Activated naive CD8-positive, alpha-beta T cell treated with anti-CD3 and anti-CD28 coated beads for 36 hours (primary cell): ENCODE data around the gene SMAD6. TPM values are rescaled to one million over a fixed set of nuclear protein-coding genes. Genes with fewer than 3 reads are reported as not detected.

Experiments
- DNase-seq: peaks from one replicate; pipeline ENCODE4 v3.0.0; 2021
- H3K27ac Mint-ChIP-seq: one replicate; pipeline ENCODE4 v1.8.0; 2022; ENCODE audit warnings: mild to moderate bottlenecking, moderate library complexity, mixed read lengths
- H3K27me3 Mint-ChIP-seq: one replicate; pipeline ENCODE4 v1.8.0; 2022; ENCODE audit warnings: mild to moderate bottlenecking, mixed read lengths
- H3K36me3 Mint-ChIP-seq: one replicate; pipeline ENCODE4 v1.8.0; 2021; ENCODE audit warnings: mild to moderate bottlenecking, mixed read lengths
- H3K4me1 Mint-ChIP-seq: one replicate; pipeline ENCODE4 v1.8.0; 2021; ENCODE audit warnings: mixed read lengths
- H3K4me3 Mint-ChIP-seq: one replicate; pipeline ENCODE4 v1.8.0; 2022; ENCODE audit warnings: mild to moderate bottlenecking, moderate library complexity, mixed read lengths
- H3K9me3 Mint-ChIP-seq: one replicate; pipeline ENCODE4 v1.8.0; 2022; ENCODE audit warnings: mixed read lengths
- total RNA-seq, 2 experiments: library from RNA; stranded (reverse); gene quantifications; one replicate each; pipeline ENCODE4 v1.2.3, GENCODE V29; 2021

SMAD6 gene
- total RNA-seq, 2 experiments from 2014 or later: 0.04 to 0.10 TPM

DNA sequence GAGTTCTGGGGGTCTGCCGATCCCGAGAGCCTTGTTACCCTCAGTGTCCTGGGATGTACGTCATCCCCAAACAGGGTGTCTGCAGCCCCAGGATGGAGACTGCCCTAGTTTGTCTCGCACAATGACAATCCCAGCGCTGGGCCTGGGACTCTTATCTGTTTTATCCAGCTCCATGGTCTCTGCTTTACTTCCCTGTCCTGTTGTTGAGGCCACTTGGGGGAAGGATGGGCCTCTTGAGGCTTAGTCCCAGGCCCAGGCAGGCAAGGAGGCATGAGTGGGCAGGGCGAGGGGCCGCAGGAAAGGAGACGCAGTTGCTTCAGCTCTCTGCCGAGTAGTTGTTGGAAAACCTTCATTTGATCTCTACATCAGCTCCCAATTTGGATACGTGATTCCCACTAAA, 17.4 kb downstream of the SMAD6 start:
- no peak overlapping the region for H3K4me3 Mint-ChIP-seq
- no peaks in the 10 kb centered on the region for H3K36me3 Mint-ChIP-seq
- peaks cover 5% of the 10 kb centered on the region for H3K4me1 Mint-ChIP-seq
- no peak for DNase-seq
- no peaks in the 10 kb centered on the region for H3K27me3 Mint-ChIP-seq
- H3K27ac Mint-ChIP-seq: no peak overlapping the region
- no peaks in the 10 kb centered on the region for H3K9me3 Mint-ChIP-seq

DNA sequence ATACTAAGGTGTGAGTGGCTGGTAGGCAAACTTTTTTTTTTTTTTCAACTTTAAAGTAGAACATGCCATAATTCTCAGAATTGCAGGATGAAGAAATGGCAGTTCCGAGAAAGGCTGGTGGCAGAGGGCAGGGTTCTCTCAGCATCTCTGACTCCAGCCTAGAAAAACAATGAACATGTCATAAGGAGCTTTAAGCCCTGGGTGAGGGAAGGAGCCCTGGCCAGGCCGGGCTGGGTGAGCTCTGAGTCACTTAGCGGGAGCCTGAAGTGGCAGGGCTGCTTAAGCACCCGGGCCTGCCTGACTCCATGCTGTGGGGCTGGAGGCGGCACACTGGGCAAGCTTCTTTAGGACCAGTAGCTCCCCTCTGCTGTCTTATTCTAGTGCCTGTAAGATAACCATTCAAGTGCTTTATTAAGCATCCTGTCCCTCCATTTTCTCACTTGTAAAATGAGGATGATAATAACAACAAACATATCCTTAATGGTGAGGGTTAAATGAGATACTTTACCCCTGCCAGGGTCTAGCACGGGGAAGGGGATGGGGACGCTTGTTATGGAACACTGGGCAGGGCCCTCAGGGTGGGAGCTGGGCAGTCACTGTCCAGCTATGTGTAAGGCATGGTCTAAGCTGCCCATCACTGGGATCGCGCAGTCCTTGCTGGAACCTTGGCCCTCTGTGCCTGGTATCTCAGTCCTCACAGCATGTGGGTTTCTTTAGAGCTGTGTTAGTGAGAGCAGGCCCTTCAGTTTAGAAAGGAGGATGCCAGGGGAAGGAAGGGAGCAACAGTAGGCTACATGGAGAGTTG, 18.4 kb downstream of the SMAD6 start:
- Mint-ChIP-seq H3K27me3 (no peaks in the 10 kb centered on the region), H3K36me3 (no peaks in the 10 kb centered on the region), H3K4me1 (peaks cover 5% of the 10 kb centered on the region), H3K9me3 (no peaks in the 10 kb centered on the region), H3K4me3 (no peak overlapping the region), H3K27ac (no peak overlapping the region)
- peak; percentile 43 for DNase-seq

DNA sequence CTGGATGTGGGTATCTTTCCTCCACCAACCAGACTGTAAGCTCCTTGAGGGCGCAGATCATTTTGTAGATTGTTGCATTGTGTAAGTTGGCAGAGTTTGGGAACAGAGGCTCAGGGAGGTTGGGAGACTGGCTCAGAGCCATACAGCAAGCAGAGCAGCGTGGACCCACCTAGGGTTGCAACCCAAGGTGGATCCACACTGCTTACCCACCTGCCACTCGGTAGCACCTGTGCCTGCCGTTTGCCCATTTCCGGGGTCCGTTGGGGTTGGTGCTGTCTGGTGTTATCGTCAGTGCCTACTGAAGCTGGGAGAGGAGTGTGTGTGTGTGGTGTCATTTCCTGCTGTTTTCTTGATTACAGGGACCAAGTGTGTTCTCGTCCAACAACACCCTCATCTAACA, 19.0 kb downstream of the SMAD6 start:
- no peak for DNase-seq
- Mint-ChIP-seq H3K36me3 (no peaks in the 10 kb centered on the region), H3K9me3 (no peaks in the 10 kb centered on the region), H3K4me3 (no peak overlapping the region), H3K27ac (no peak overlapping the region), H3K4me1 (peaks cover 5% of the 10 kb centered on the region), H3K27me3 (no peaks in the 10 kb centered on the region)

DNA sequence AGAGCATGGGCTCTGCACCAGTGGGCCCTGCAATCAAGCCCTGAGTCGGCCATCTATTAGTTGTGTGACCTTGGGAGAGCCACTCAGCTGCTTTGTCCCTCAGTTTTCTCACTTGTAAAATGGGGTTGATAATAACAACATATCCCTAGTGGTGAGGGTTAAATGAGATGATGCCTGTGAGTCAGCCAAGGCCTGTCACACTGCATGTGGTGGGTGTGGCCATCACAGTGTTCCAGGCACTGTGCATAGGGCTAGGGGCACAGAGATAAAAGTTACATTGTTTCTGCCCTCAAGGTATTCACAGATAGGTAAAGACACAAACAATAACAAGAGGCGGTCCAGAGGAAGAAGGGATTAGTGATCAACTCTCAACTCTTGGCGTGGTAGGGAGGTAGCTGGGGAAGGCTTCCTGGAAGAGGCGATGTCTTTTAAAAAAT, 19.5 kb downstream of the SMAD6 start:
- Mint-ChIP-seq H3K27me3 (no peaks in the 10 kb centered on the region), H3K27ac (no peak overlapping the region), H3K36me3 (no peaks in the 10 kb centered on the region), H3K4me3 (no peak overlapping the region), H3K4me1 (peaks cover 5% of the 10 kb centered on the region), H3K9me3 (no peaks in the 10 kb centered on the region)
- no peak for DNase-seq

DNA sequence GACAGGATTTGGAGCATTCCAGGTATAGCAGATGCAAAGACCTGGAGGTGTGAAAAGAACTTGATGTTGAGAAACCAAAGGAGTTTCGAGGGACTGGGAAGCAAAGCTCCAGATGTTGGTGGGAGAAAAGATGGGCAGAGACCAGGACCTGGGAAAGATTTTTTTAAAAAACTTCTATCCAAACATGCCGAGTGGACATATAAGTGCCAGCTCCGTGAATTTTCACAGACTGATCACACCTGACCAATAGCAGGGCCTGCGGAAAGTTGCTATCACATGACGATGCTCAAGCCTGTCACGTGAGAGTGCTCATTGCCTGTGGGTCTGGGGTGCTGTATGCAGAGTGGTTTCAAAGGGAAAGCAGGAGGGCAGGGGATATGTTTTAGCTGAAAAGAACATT, 19.9 kb downstream of the SMAD6 start:
- DNase-seq: no peak
- Mint-ChIP-seq H3K4me3 (no peak overlapping the region), H3K27ac (no peak overlapping the region), H3K27me3 (no peaks in the 10 kb centered on the region), H3K4me1 (peaks cover 5% of the 10 kb centered on the region), H3K9me3 (no peaks in the 10 kb centered on the region), H3K36me3 (no peaks in the 10 kb centered on the region)

DNA sequence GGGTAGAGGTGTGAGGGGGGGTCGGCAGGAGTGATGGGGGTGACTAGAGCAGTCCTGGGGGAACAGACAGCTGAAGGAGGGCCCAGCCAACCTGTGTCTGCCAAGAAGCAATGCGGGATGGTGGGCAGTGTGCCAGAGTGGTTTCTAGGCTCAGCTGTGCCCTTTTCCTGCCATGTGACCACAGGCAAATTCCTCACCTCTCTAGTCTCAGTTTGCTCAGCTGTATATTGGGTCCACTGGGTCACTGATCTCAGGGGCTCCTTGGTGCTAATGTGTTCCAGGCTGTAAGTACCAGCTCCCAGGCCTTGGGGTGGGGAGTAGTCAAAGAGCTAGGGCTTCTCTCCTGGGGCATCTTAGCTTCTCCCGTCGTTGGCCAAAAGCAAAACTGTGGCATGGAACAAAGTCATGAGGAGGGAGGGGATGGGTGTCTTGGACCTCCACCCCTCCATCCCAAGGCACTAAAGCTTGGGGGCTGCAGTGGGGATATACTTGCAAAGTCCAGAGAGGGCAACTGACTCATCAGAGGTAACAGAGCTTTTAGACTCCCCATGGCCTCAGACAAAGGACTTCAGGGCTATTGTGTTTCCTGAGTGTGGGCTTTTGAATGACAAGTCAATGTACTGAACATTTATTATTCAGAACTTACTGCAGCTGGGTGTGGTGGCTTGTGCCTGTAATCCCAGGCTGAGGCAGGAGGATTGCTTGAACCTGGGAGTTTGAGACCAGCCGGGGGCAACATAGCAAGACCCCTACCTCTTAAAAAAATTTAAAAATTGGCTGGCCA, 20.9 kb downstream of the SMAD6 start:
- no peaks in the 10 kb centered on the region for H3K9me3 Mint-ChIP-seq
- H3K4me1 Mint-ChIP-seq: peaks cover 5% of the 10 kb centered on the region
- no peak for DNase-seq
- H3K4me3 Mint-ChIP-seq: no peak overlapping the region
- no peaks in the 10 kb centered on the region for H3K27me3 Mint-ChIP-seq
- no peaks in the 10 kb centered on the region for H3K36me3 Mint-ChIP-seq
- no peak overlapping the region for H3K27ac Mint-ChIP-seq

DNA sequence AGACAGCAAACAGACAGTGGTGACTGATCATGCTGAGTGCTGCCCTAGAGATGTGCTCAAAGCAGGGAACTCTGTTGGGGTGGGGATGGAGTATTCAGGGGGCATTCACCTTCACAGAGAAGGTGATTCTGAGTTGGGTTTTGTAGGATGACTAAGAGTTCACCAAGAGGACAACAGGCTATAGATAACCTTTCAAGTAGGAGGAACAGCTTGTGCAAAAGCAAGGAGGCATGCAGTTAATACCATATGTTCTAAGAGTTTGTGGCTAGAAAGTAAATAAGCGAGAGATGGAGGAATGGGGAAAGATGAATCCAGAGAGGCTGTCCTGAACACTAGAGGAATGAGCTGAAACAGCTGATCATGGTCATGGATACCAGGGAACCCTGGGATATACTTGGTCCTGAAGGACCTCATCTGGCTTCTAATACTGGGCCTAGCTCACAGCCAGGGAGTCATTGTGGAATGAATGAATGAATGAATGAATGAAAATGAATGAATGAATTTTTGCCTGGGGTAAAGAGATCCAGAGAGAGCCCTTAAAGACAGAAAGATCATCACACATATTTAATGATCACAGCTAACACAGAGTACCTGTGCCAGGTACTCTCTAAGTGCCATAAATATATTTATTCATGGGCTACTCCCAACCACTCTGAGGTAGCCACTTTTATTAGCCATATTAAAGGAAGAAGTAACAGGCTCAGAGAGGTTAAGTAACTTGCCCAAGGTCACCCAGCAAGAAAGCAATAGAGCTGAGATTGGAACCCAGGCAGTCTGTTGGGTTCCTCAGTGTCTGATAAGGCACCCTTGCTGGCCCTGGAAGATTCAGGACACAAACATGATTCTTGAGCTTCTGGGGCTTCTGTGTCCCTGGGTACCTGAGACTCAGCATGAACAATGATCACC, 22.0 kb downstream of the SMAD6 start:
- Mint-ChIP-seq H3K27me3 (no peaks in the 10 kb centered on the region), H3K27ac (no peak overlapping the region)

DNA sequence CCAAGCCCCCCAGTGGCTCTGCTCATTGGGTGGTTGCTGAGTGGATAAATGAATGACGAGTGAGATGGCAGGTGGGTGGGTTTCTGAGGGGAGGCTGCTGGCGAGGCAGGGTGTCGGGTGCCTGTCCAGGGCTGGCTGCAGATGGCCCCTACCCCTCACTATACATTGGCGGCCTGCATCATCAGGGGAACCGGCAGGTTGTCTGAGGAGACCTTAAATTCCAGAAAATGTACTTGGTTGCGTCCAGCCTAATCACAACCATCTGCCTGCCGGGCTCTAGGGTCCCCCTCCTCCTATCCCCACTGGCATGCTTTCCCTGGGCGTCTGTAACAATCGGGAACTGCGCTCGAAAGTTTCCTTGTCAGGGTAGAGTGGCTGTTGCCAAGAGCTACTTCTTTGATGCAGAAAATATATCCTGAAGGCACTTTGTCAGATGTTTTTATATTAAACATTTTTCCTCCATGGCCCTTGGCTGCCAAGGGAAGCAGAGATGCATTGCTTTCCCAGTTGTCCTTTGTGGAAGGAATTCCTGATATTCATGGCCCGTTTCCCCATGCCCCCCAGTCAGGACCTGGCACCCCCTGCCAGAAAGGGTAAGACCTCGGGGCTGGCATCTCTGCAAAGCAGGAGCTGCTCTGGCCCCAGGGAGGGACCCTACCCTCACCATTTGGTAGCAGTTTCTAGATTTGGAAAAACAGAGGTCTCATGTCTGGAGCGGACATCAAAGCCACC, 22.9 kb downstream of the SMAD6 start:
- Mint-ChIP-seq H3K4me1 (peaks cover 5% of the 10 kb centered on the region), H3K27ac (no peak overlapping the region), H3K4me3 (no peak overlapping the region), H3K9me3 (no peaks in the 10 kb centered on the region), H3K27me3 (no peaks in the 10 kb centered on the region), H3K36me3 (no peaks in the 10 kb centered on the region)
- no peak for DNase-seq

More for the DNA sequence above, 22.0 kb downstream of the SMAD6 start:
- no peak for DNase-seq
- Mint-ChIP-seq H3K9me3 (no peaks in the 10 kb centered on the region), H3K4me3 (no peak overlapping the region), H3K36me3 (no peaks in the 10 kb centered on the region), H3K4me1 (peaks cover 5% of the 10 kb centered on the region)

DNA sequence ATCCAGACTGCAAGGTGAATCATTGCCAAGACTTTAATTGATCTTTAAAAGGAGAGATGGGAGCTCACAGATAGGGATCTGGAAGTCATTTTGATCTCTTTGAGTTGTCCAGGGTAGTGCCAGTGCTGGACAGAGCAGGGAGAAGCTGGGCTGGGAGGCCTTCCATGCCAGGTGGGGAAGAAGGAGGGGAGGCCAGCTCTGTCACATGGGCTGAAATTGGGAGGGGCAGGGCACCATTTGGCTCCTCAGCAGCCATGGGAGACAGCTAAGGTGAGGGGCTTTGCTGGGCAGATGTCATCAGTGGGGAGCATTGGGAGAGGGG, 23.4 kb downstream of the SMAD6 start:
- Mint-ChIP-seq H3K27me3 (no peaks in the 10 kb centered on the region), H3K9me3 (no peaks in the 10 kb centered on the region), H3K4me1 (peaks cover 5% of the 10 kb centered on the region), H3K27ac (no peak overlapping the region), H3K36me3 (no peaks in the 10 kb centered on the region), H3K4me3 (no peak overlapping the region)
- DNase-seq: no peak

DNA sequence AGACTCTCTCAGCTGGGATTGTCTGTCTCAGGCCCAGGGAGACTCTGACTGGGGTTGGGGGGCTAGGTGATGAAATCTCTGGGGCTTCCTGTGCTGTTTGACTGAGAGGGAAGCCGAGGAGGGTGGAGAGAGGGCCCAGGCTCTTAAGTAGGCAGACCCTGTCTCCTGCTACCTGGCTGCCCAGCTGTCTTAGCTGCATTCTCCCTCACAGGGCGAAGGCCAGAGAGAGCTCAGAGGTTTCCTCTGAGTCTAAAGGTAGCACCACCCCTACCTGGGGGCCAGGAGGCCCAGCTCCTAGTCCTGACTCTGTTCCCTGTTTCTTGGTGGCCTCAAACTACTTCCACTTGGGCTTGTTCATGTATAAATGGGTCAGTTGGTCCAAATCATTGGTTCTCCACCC, 24.4 kb downstream of the SMAD6 start:
- H3K4me3 Mint-ChIP-seq: no peak overlapping the region
- no peak overlapping the region for H3K27ac Mint-ChIP-seq
- no peaks in the 10 kb centered on the region for H3K9me3 Mint-ChIP-seq
- DNase-seq: no peak
- no peaks in the 10 kb centered on the region for H3K27me3 Mint-ChIP-seq
- no peaks in the 10 kb centered on the region for H3K36me3 Mint-ChIP-seq
- H3K4me1 Mint-ChIP-seq: no peaks in the 10 kb centered on the region

DNA sequence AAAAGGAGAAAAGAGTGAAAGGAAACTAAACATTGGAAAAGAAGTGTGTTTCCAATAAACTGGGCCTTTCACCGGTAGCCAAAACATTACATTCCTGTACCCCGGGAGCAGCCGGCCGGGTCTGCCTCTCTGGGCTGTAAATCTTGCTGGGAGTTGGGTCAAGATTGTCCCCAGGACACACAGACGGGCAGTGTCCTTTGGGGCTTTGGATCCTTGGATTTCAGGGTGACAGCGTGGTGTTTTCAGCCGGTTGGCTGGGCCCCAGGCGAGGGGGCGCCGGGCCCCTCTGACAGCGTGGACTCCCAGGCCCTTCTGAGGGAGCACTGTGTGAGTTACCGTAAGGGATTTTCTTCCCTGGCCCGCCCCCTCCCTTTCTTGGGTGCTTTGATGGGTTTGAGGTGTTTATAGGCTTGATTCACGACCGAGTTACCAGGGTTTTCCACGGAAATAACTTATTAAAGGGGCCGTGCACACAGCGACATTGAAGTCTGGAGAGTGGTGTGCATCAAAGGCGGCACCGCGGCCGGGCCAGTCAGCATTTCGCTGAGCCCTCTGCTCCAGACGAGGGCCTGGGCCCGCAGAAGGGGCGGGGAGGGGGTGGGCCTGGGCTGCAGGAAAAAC, 27.4 kb downstream of the SMAD6 start:
- no peak for DNase-seq
- Mint-ChIP-seq H3K9me3 (no peaks in the 10 kb centered on the region), H3K4me1 (no peaks in the 10 kb centered on the region), H3K27ac (no peak overlapping the region), H3K27me3 (no peaks in the 10 kb centered on the region), H3K36me3 (no peaks in the 10 kb centered on the region), H3K4me3 (no peak overlapping the region)

DNA sequence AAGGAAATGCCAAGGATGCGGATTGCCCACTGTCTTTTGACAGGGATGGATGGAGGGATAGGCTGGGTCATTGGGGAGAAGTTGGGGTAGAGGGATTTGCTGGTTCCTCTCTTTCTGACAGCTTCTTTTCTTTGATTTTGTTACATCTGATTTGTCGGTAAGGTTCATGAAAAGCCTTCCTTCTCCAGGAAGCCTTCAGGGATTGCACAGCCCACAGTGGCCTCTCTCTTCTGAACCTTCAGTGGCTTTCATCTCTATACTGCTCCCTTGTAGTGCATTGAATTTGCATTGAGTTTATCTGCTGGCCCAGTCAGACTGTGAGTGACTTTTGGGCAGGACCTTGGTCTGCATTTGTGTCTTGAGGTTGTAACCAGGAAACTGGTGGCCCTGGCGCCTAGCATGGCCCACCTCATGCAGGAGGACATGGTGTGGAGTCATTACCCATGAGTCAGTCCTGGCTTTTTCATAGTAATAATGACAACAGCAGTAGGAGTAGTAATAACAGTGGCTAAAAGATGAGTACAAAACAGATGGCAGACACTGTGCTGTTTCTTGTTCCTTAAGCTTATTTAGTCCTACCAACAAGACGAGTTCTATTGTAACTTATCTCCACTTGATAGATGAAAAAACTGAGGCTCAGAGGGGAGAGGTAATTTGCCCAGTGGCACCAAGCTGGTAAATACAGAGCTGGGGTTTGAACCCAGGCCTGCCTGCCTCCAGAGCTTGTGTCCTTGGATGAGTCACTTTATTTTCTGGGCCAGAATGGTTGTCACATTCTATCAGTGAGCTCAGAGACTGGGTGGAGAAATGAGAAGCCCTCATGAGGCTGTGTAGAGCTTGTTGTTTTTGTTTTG, 28.4 kb downstream of the SMAD6 start:
- no peaks in the 10 kb centered on the region for H3K36me3 Mint-ChIP-seq
- H3K4me1 Mint-ChIP-seq: no peaks in the 10 kb centered on the region
- no peak for DNase-seq
- H3K27me3 Mint-ChIP-seq: no peaks in the 10 kb centered on the region
- H3K9me3 Mint-ChIP-seq: no peaks in the 10 kb centered on the region
- H3K27ac Mint-ChIP-seq: no peak overlapping the region
- no peak overlapping the region for H3K4me3 Mint-ChIP-seq

DNA sequence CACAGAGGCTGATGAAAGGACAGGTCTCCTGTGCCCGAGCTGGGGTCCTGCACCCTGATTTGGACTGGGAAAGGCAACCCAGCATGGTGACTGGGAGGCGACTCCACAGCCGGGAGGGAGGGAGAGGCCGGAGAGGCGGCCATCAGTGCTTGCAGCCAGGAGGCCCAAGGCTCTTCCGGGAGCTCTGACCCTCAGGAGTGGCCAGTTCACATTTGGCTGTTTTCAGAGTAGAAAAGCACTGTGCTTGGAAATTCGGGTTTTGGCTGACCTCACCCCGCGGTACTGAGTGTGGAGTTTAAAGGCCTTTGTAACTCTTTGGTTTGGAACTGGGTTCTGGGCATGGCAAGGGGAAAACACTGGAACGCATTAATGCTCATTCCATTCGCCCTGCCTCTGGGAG, 31.9 kb downstream of the SMAD6 start:
- Mint-ChIP-seq H3K27me3 (no peaks in the 10 kb centered on the region), H3K4me3 (no peak overlapping the region)
- DNase-seq: no peak

More for the DNA sequence above, 31.9 kb downstream of the SMAD6 start:
- Mint-ChIP-seq H3K4me1 (no peaks in the 10 kb centered on the region), H3K36me3 (no peaks in the 10 kb centered on the region), H3K9me3 (no peaks in the 10 kb centered on the region), H3K27ac (no peak overlapping the region)
